GM12878 (cell line): ENCODE data around the gene TFF1. TPM values are rescaled to one million over a fixed set of nuclear protein-coding genes. Genes with fewer than 3 reads are reported as not detected.

ENCODE experiments used
- ATAC-seq: fragments of 200-7000 bp; cut with Tn5 transposase; 3 replicates; pipeline ENCODE4 v1.9.1; 2020; ENCODE audit warnings: mild to moderate bottlenecking, moderate library complexity
- BruUV-seq: library from RNA; stranded (reverse); fragments of 400-500 nt; replicated peaks from 2 replicates; lab custom pipeline; 2021; lab: Mats Ljungman, UMichigan
- CTCF ChIA-PET: fragments of 300-600 bp; sonication (Branson Sonifier 250); formaldehyde crosslinking; extraction: SDS; loops from one replicate; lab custom pipeline; 2021; ENCODE audit warnings: inconsistent platforms; lab: Yijun Ruan, JAX
- POLR2A ChIA-PET: fragments of 350-600 bp; formaldehyde crosslinking; extraction: SDS; loops from one replicate; lab custom pipeline; 2021; ENCODE audit warnings: inconsistent platforms; lab: Charles Lee
- RAD21 ChIA-PET: fragments of 300-600 bp; sonication (Branson Sonifier 250); formaldehyde crosslinking; loops from one replicate; lab custom pipeline; 2023; ENCODE audit warnings: antibody characterized with exemption; ENCODE audit not compliant: unreplicated experiment; lab: Charles Lee
- SMC1A ChIA-PET: fragments of 300-600 bp; sonication (Branson Sonifier 250); formaldehyde crosslinking; loops from one replicate; lab custom pipeline; 2023; ENCODE audit not compliant: unreplicated experiment, uncharacterized antibody; lab: Charles Lee
- DNase-seq: peaks from one replicate; pipeline ENCODE4 v3.0.0-alpha.2; 2011; ENCODE audit warnings: low read depth, low spot score
- FAIRE-seq: peaks from 3 replicates; lab custom pipeline; 2011; peaks lifted over from hg19 to GRCh38; lab: Jason Lieb, UNC
- H2AFZ ChIP-seq: 2 replicates; pipeline ENCODE4 v1.6.0; 2011; ENCODE audit warnings: low read depth, low read length, control low read depth; ENCODE audit not compliant: control insufficient read depth
- H3K27ac ChIP-seq: 2 replicates; pipeline ENCODE4 v1.5.1; 2011; ENCODE audit warnings: control low read depth; ENCODE audit not compliant: control insufficient read depth, insufficient read depth
- H3K27me3 ChIP-seq, 2 experiments: replicated peaks in 1 of 2; 2 replicates each; pipeline versions ENCODE4 v1.6.0 to v1.6.1; 2011; ENCODE audit warnings: low read length in 1 of 2; ENCODE audit not compliant: control insufficient read depth in 2 of 2, insufficient read depth in 2 of 2
- H3K36me3 ChIP-seq, 2 experiments: 2 replicates each; pipeline ENCODE4 v1.5.1; 2011; ENCODE audit warnings: low read length in 1 of 2; ENCODE audit not compliant: control insufficient read depth in 2 of 2, insufficient read depth in 2 of 2
- H3K4me1 ChIP-seq: 2 replicates; pipeline ENCODE4 v1.6.1; 2011; ENCODE audit warnings: mild to moderate bottlenecking, low read length, moderate library complexity, mixed read lengths; ENCODE audit not compliant: control insufficient read depth, insufficient read depth
- H3K4me2 ChIP-seq: 2 replicates; pipeline ENCODE4 v1.6.0; 2011; ENCODE audit warnings: control low read depth; ENCODE audit not compliant: control insufficient read depth, insufficient read depth
- H3K4me3 ChIP-seq: fragments of 200-600 bp; sonication (generic); 2 replicates; pipeline ENCODE4 v1.5.1; 2016
- H3K79me2 ChIP-seq: 2 replicates; pipeline ENCODE4 v1.6.0; 2011; ENCODE audit warnings: low read length; ENCODE audit not compliant: control insufficient read depth, insufficient read depth
- H3K9ac ChIP-seq: 2 replicates; pipeline ENCODE4 v1.8.0; 2011; ENCODE audit warnings: low read length, control low read depth, mixed read lengths; ENCODE audit not compliant: control insufficient read depth, insufficient read depth
- H3K9me3 ChIP-seq: replicated peaks from 3 replicates; pipeline ENCODE4 v1.5.1; 2011; ENCODE audit warnings: mild to moderate bottlenecking, low read length; ENCODE audit not compliant: control insufficient read depth, insufficient read depth
- H4K20me1 ChIP-seq: 2 replicates; pipeline ENCODE4 v1.6.0; 2011; ENCODE audit not compliant: control insufficient read depth, insufficient read depth
- CHD2 ChIP-seq: IDR thresholded peaks from 2 replicates; pipeline ENCODE4 v1.6.1; 2011; ENCODE audit warnings: low read depth, low read length, improper control_type of control experiment, borderline replicate concordance
- E2F4 ChIP-seq: IDR thresholded peaks from 2 replicates; pipeline ENCODE4 v1.6.1; 2012; ENCODE audit warnings: low read depth, low read length, improper control_type of control experiment
- JUND ChIP-seq: IDR thresholded peaks from 2 replicates; pipeline ENCODE4 v1.6.1; 2012; ENCODE audit warnings: low read depth, mild to moderate bottlenecking, low read length, improper control_type of control experiment, moderate library complexity
- KAT2A ChIP-seq: conservative IDR thresholded peaks from 2 replicates; pipeline ENCODE4 v1.6.1; 2011; ENCODE audit warnings: low read depth, low read length; ENCODE audit not compliant: control insufficient read depth
- SP1 ChIP-seq: IDR thresholded peaks from one replicate; pipeline ENCODE4 v1.6.1; 2011; ENCODE audit warnings: low read depth, low read length
- WGBS: methylation state at CpG from one replicate; pipeline ENCODE4 v1.1.6; 2016; ENCODE audit warnings: low lambda C conversion rate; ENCODE audit not compliant: insufficient replicate concordance, insufficient coverage; ENCODE audit errors: missing lambda C conversion rate; 5-methylcytosine and 5-hydroxymethylcytosine counted together
- in situ Hi-C: fragments of 300-500 bp; cut with MboI; formaldehyde crosslinking; loops from 9 replicates; pipeline ENCODE4 v1.14.3; 2018; ENCODE audit warnings: mixed read lengths
- intact Hi-C: fragments of 100-400 bp; cut with micrococcal nuclease; formaldehyde crosslinking; loops from one replicate; pipeline ENCODE4 v1.14.2; 2022; ENCODE audit not compliant: unreplicated experiment
- polyA plus RNA-seq, 11 experiments: library from polyadenylated mRNA; depleted of rRNA in 4 of 11; unstranded in 6 of 11; stranded (reverse) in 5 of 11; fragments of >200 nt; fragmentation: Nextera tagmentation in 4 of 11; fragmentation: Illumina TruSeq in 1 of 11; extraction: Ambion mirVana in 4 of 11; extraction: Trizol in 1 of 11; gene quantifications; 1 replicate in 1 of 11; 2 replicates in 10 of 11; pipeline versions ENCODE4 v1.2.1 to v1.2.3, GENCODE V29; 2011 to 2016; ENCODE audit warnings: inconsistent platforms in 2 of 11, missing spikeins in 2 of 11, low read depth in 1 of 11
- total RNA-seq, 4 experiments: library from RNA; depleted of rRNA in 3 of 4; stranded (reverse); fragments of >200 nt in 3 of 4; fragmentation: Illumina TruSeq in 1 of 4; extraction: Trizol in 1 of 4; gene quantifications; 2 replicates each; pipeline versions ENCODE4 v1.2.1 to v1.2.3, GENCODE V29; 2013 to 2021
- TF ChIP-seq, protein P1 (sequence below): IDR thresholded peaks from 2 replicates; pipeline ENCODE4 v1.6.1; 2012; ENCODE audit warnings: improper control_type of control experiment, low read depth, low read length; ENCODE audit not compliant: insufficient replicate concordance
- TF ChIP-seq, protein P2 (sequence below): IDR thresholded peaks from 2 replicates; pipeline ENCODE4 v1.6.1; 2011; ENCODE audit warnings: mild to moderate bottlenecking, low read depth, low read length, moderate library complexity; ENCODE audit not compliant: insufficient replicate concordance
- TF ChIP-seq, protein P3 (sequence below): fragments of 450-650 bp; IDR thresholded peaks from 2 replicates; pipeline ENCODE4 v1.6.1; 2017; ENCODE audit warnings: mild to moderate bottlenecking
- TF ChIP-seq, protein P4 (sequence below): fragments of 450-650 bp; IDR thresholded peaks from 2 replicates; pipeline ENCODE4 v1.6.1; 2016; ENCODE audit warnings: mild to moderate bottlenecking

Gene TFF1
- total and polyA plus RNA-seq, 10 of the 15 experiments (the other 5 are each of a cell fraction or from before 2014, with no cell fraction given), result 0.13 TPM; not detected in 9

GRCh38 chr21:42313501-42313969 lies 52.8 kb downstream of the TFF1 start:
- ChIA-PET POLR2A (no interaction called here), RAD21 (interaction anchor here (0.9 to 1.8 kb wide), 2 partner anchors 17 to 80 kb away, joined by 4 to 7 read pairs; no protein-coding TSS in a partner anchor), SMC1A (no interaction called here), CTCF (interaction anchor here (0.7 to 1.3 kb wide), 3 partner anchors 9 to 137 kb away, joined by 3 to 4 read pairs (median 3); no protein-coding TSS in a partner anchor)
- WGBS, result 52% methylated on average over 13 of the region's 13 CpGs
- in situ Hi-C loops (no loop called here), intact Hi-C loops (no loop called here)
- no peaks in the 10 kb centered on the region for H3K9me3 ChIP-seq
- FAIRE-seq, result no peak
- H3K4me2 ChIP-seq, result no peak overlapping the region
- no peaks in the 10 kb centered on the region for H3K36me3 ChIP-seq
- no peak for ATAC-seq
- DNase-seq, result no peak
- no peaks in the 10 kb centered on the region for H3K79me2 ChIP-seq
- H4K20me1 ChIP-seq, result no peaks in the 10 kb centered on the region
- no peak overlapping the region for H3K4me3 ChIP-seq
- no peak overlapping the region for H2AFZ ChIP-seq
- H3K4me1 ChIP-seq, result no peaks in the 10 kb centered on the region
- no TSS peak for BruUV-seq
- no peak overlapping the region for H3K9ac ChIP-seq
- H3K27ac ChIP-seq, result no peak overlapping the region
- H3K27me3 ChIP-seq, result no peaks in the 10 kb centered on the region
- no peak for TF ChIP-seq KAT2A
- TF ChIP-seq, protein P1, sequence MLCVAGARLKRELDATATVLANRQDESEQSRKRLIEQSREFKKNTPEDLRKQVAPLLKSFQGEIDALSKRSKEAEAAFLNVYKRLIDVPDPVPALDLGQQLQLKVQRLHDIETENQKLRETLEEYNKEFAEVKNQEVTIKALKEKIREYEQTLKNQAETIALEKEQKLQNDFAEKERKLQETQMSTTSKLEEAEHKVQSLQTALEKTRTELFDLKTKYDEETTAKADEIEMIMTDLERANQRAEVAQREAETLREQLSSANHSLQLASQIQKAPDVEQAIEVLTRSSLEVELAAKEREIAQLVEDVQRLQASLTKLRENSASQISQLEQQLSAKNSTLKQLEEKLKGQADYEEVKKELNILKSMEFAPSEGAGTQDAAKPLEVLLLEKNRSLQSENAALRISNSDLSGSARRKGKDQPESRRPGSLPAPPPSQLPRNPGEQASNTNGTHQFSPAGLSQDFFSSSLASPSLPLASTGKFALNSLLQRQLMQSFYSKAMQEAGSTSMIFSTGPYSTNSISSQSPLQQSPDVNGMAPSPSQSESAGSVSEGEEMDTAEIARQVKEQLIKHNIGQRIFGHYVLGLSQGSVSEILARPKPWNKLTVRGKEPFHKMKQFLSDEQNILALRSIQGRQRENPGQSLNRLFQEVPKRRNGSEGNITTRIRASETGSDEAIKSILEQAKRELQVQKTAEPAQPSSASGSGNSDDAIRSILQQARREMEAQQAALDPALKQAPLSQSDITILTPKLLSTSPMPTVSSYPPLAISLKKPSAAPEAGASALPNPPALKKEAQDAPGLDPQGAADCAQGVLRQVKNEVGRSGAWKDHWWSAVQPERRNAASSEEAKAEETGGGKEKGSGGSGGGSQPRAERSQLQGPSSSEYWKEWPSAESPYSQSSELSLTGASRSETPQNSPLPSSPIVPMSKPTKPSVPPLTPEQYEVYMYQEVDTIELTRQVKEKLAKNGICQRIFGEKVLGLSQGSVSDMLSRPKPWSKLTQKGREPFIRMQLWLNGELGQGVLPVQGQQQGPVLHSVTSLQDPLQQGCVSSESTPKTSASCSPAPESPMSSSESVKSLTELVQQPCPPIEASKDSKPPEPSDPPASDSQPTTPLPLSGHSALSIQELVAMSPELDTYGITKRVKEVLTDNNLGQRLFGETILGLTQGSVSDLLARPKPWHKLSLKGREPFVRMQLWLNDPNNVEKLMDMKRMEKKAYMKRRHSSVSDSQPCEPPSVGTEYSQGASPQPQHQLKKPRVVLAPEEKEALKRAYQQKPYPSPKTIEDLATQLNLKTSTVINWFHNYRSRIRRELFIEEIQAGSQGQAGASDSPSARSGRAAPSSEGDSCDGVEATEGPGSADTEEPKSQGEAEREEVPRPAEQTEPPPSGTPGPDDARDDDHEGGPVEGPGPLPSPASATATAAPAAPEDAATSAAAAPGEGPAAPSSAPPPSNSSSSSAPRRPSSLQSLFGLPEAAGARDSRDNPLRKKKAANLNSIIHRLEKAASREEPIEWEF, result no peak
- TF ChIP-seq, protein P2, sequence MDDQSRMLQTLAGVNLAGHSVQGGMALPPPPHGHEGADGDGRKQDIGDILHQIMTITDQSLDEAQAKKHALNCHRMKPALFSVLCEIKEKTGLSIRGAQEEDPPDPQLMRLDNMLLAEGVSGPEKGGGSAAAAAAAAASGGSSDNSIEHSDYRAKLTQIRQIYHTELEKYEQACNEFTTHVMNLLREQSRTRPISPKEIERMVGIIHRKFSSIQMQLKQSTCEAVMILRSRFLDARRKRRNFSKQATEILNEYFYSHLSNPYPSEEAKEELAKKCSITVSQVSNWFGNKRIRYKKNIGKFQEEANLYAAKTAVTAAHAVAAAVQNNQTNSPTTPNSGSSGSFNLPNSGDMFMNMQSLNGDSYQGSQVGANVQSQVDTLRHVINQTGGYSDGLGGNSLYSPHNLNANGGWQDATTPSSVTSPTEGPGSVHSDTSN, result no peak
- TF ChIP-seq, protein P3, sequence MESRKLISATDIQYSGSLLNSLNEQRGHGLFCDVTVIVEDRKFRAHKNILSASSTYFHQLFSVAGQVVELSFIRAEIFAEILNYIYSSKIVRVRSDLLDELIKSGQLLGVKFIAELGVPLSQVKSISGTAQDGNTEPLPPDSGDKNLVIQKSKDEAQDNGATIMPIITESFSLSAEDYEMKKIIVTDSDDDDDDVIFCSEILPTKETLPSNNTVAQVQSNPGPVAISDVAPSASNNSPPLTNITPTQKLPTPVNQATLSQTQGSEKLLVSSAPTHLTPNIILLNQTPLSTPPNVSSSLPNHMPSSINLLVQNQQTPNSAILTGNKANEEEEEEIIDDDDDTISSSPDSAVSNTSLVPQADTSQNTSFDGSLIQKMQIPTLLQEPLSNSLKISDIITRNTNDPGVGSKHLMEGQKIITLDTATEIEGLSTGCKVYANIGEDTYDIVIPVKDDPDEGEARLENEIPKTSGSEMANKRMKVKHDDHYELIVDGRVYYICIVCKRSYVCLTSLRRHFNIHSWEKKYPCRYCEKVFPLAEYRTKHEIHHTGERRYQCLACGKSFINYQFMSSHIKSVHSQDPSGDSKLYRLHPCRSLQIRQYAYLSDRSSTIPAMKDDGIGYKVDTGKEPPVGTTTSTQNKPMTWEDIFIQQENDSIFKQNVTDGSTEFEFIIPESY, result no peak
- TF ChIP-seq E2F4, result no peak
- no peak for TF ChIP-seq JUND
- TF ChIP-seq SP1, result no peak
- TF ChIP-seq, protein P4, sequence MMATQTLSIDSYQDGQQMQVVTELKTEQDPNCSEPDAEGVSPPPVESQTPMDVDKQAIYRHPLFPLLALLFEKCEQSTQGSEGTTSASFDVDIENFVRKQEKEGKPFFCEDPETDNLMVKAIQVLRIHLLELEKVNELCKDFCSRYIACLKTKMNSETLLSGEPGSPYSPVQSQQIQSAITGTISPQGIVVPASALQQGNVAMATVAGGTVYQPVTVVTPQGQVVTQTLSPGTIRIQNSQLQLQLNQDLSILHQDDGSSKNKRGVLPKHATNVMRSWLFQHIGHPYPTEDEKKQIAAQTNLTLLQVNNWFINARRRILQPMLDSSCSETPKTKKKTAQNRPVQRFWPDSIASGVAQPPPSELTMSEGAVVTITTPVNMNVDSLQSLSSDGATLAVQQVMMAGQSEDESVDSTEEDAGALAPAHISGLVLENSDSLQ, result no peak
- no peak for TF ChIP-seq CHD2
